OCI-LY1 (cell line): Measurements from ENCODE around the gene SLC6A3.

ENCODE experiments used
- H2AFZ ChIP-seq: fragments of 200-600 bp; sonication (generic), shearing (Covaris generic); 2 replicates; pipeline ENCODE4 v1.6.0; 2014; ENCODE audit warnings: antibody characterized with exemption, mild to moderate bottlenecking, low read length
- H3F3A ChIP-seq: fragments of 200-600 bp; sonication (generic), shearing (Covaris generic); 2 replicates; pipeline ENCODE4 v1.6.0; 2014; ENCODE audit warnings: mild to moderate bottlenecking, antibody characterized with exemption, low read length, moderate library complexity; ENCODE audit not compliant: insufficient read depth
- H3K27ac ChIP-seq: fragments of 200-600 bp; sonication (generic); 2 replicates; pipeline ENCODE4 v1.5.1; 2014; ENCODE audit warnings: low read length, mixed run types, mild to moderate bottlenecking, low read depth; ENCODE audit not compliant: poor library complexity, severe bottlenecking
- H3K27me3 ChIP-seq: fragments of 200-600 bp; sonication (generic); 2 replicates; pipeline ENCODE4 v1.6.0; 2014; ENCODE audit warnings: antibody characterized with exemption, mild to moderate bottlenecking, low read length, moderate library complexity; ENCODE audit not compliant: insufficient read depth
- H3K36me3 ChIP-seq: fragments of 200-600 bp; sonication (generic); 2 replicates; pipeline ENCODE4 v1.6.1; 2014; ENCODE audit warnings: mild to moderate bottlenecking, antibody characterized with exemption, low read length, moderate library complexity, mixed read lengths; ENCODE audit not compliant: insufficient read depth
- H3K4me1 ChIP-seq: fragments of 200-600 bp; sonication (generic); 2 replicates; pipeline ENCODE4 v1.5.1; 2014; ENCODE audit warnings: mild to moderate bottlenecking, low read length, moderate library complexity; ENCODE audit not compliant: insufficient read depth, severe bottlenecking
- H3K4me2 ChIP-seq: fragments of 200-600 bp; sonication (generic), shearing (Covaris generic); 2 replicates; pipeline ENCODE4 v1.6.1; 2014; ENCODE audit warnings: low read length
- H3K4me3 ChIP-seq: fragments of 200-600 bp; sonication (generic); 2 replicates; pipeline ENCODE4 v1.5.1; 2014; ENCODE audit warnings: low read length, low read depth, mild to moderate bottlenecking, mixed read lengths; ENCODE audit not compliant: poor library complexity, severe bottlenecking
- H3K79me2 ChIP-seq: fragments of 200-600 bp; shearing (Covaris generic); 2 replicates; pipeline ENCODE4 v1.6.1; 2016; ENCODE audit warnings: mixed run types, low read length, mixed read lengths; ENCODE audit not compliant: insufficient read depth
- H3K9ac ChIP-seq: fragments of 200-600 bp; sonication (generic), shearing (Covaris generic); 2 replicates; pipeline ENCODE4 v1.6.1; 2014; ENCODE audit warnings: mild to moderate bottlenecking, low read length, mixed read lengths
- H3K9me2 ChIP-seq: fragments of 200-600 bp; sonication (generic), shearing (Covaris generic); 2 replicates; pipeline ENCODE4 v1.6.1; 2014; ENCODE audit warnings: low read depth, mild to moderate bottlenecking, low read length, mixed read lengths
- H3K9me3 ChIP-seq: fragments of 200-600 bp; shearing (Covaris generic); 2 replicates; pipeline ENCODE4 v1.6.1; 2014; ENCODE audit warnings: low read length, mixed read lengths
- H4K20me1 ChIP-seq: fragments of 200-600 bp; sonication (generic), shearing (Covaris generic); 2 replicates; pipeline ENCODE4 v1.6.0; 2016; ENCODE audit warnings: mild to moderate bottlenecking, low read length; ENCODE audit not compliant: insufficient read depth
- EZH2 ChIP-seq: fragments of 200-600 bp; sonication (generic), shearing (Covaris generic); IDR thresholded peaks from 2 replicates; pipeline ENCODE4 v1.8.0; 2017; ENCODE audit warnings: borderline replicate concordance, mixed run types, mild to moderate bottlenecking, antibody characterized with exemption, low read length, moderate library complexity, mixed read lengths
- TF ChIP-seq, protein P1 (sequence below): fragments of 200-600 bp; sonication (generic), shearing (Covaris generic); IDR thresholded peaks from 2 replicates; pipeline ENCODE4 v1.5.1; 2017; ENCODE audit warnings: mild to moderate bottlenecking, antibody characterized with exemption, low read length, moderate library complexity, mixed read lengths

The SLC6A3 gene

DNA sequence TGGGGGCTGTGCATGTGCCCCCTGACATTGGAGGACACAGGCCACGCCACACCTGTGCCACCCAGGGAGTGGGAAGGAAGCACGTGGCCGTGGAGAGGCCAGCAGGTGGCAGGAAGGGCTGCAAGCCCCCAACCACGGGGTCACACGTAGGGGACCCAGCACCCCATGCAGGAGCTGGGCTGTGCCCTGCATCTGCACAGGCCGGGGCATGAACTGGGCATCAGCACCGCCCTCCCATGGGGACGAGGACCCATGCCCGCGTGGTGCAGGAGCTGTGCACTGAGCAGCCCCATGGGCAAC lies 86.6 kb downstream of the SLC6A3 start:
- Histone ChIP-seq H3K4me1 (no peaks in the 10 kb centered on the region), H3K9ac (no peak overlapping the region), H3K27ac (no peak overlapping the region), H3K79me2 (no peaks in the 10 kb centered on the region), H3K9me3 (no peaks in the 10 kb centered on the region), H2AFZ (no peak overlapping the region), H3K4me3 (no peak overlapping the region), H3F3A (no peaks in the 10 kb centered on the region), H3K9me2 (no peaks in the 10 kb centered on the region), H3K36me3 (no peaks in the 10 kb centered on the region), H3K27me3 (peaks cover 12% of the 10 kb centered on the region), H3K4me2 (no peak overlapping the region), H4K20me1 (no peaks in the 10 kb centered on the region)
- TF ChIP-seq, protein P1, sequence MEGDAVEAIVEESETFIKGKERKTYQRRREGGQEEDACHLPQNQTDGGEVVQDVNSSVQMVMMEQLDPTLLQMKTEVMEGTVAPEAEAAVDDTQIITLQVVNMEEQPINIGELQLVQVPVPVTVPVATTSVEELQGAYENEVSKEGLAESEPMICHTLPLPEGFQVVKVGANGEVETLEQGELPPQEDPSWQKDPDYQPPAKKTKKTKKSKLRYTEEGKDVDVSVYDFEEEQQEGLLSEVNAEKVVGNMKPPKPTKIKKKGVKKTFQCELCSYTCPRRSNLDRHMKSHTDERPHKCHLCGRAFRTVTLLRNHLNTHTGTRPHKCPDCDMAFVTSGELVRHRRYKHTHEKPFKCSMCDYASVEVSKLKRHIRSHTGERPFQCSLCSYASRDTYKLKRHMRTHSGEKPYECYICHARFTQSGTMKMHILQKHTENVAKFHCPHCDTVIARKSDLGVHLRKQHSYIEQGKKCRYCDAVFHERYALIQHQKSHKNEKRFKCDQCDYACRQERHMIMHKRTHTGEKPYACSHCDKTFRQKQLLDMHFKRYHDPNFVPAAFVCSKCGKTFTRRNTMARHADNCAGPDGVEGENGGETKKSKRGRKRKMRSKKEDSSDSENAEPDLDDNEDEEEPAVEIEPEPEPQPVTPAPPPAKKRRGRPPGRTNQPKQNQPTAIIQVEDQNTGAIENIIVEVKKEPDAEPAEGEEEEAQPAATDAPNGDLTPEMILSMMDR, result no peak
- TF ChIP-seq EZH2, result no peak

DNA sequence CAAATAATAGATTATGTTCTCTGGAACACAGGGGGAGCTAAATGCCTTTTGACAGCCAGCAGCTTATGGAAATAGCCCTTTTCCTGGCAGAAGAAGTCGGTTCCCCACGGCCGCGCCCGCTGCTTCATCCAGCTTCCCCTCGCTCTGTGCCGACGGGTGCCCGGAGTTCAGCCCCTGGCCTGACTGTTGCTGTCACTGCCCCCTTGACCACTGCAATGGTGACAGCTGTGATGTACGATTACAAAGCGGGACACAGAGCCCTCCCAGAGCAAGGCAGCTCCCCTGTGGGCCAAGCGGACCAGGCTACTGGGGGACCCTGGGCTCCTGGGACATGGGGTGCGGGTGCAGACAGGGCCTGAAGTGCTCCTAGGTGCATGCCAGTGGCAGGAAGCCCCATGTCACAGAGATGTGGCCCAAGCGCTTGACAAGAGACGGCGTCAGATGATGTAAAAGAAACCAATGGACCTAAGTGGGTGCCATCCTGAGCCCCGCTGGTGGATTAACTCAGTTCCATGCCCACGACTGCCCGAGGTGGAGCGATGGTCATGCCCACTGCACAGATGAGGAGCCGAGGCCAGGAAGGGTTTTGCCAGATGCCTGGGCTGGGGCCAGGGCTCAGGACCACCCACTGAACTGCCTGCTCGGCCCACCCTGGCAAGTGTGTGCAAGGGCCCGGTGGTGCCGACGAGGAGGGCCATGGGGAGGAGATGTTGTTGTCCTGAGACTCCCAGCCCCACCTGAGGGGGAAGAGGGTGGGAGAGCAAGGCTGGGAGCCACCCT lies 87.1 kb downstream of the SLC6A3 start:
- Histone ChIP-seq H3K9me3 (no peaks in the 10 kb centered on the region), H3K9ac (no peak overlapping the region), H3K4me3 (no peak overlapping the region), H3F3A (no peaks in the 10 kb centered on the region), H3K27me3 (peaks cover 6% of the 10 kb centered on the region), H3K27ac (no peak overlapping the region), H3K9me2 (no peaks in the 10 kb centered on the region), H3K4me2 (no peak overlapping the region), H3K4me1 (no peaks in the 10 kb centered on the region), H3K79me2 (no peaks in the 10 kb centered on the region), H4K20me1 (no peaks in the 10 kb centered on the region), H2AFZ (no peak overlapping the region), H3K36me3 (no peaks in the 10 kb centered on the region)
- TF ChIP-seq EZH2, result no peak
- TF ChIP-seq, protein P1, result no peak

DNA sequence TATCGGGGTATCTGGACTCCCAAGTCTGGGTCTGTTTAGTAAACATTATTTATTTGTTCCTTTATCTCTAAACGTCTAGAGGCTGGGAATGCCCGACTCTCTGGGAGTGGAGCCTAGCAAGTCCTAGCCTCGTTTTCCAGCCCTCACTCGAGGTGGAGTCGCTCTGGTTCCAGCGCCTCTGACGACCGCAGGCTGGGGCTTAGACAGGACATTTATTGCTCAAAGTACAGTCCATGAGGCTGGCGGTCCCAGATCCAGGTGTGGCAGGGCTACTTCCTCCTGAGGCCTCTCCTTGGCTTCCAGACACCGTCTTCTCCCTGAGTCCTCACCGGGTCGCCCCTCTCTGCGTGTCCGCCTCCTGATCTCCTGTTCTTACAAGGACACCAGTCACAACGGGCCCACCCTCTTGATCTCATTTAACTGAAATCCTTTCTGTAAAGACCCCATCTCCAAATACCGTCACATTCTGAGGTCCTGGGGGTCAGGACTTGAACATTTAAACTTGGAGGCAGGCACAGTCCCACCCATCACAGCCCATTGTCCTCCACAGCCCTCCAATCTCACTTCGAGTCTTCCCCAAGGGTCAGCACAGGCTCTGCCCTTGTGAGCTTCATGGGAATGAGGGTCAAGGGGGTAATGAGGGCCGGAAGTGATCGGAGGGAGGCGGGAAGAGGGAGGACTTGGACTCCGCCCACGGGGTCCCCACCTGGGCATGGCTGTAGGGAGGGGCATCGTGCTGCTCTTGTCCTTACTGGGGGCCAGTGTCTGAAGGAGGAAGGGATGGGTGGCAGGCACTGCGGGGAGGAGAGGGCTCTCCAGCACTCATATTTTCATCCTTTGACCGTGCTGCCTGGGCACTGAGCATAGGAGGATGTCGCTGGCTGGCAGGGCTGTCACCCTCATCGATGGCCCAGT lies 88.1 kb downstream of the SLC6A3 start:
- no peaks in the 10 kb centered on the region for H3K9me3 ChIP-seq
- no peaks in the 10 kb centered on the region for H3K79me2 ChIP-seq
- no peaks in the 10 kb centered on the region for H4K20me1 ChIP-seq
- H3K27ac ChIP-seq, result no peak overlapping the region
- H3K4me1 ChIP-seq, result no peaks in the 10 kb centered on the region
- no peak overlapping the region for H2AFZ ChIP-seq
- H3K9ac ChIP-seq, result no peak overlapping the region
- no peaks in the 10 kb centered on the region for H3F3A ChIP-seq
- H3K36me3 ChIP-seq, result no peaks in the 10 kb centered on the region
- H3K27me3 ChIP-seq, result peaks cover 9% of the 10 kb centered on the region
- TF ChIP-seq, protein P1, result no peak
- no peak for TF ChIP-seq EZH2
- H3K4me3 ChIP-seq, result no peak overlapping the region
- no peaks in the 10 kb centered on the region for H3K9me2 ChIP-seq
- H3K4me2 ChIP-seq, result no peak overlapping the region
